Muscle layer of duodenum (tissue), 2 donors: ENCODE measurements around the gene GARNL3.

Experiments
- H3K27ac ChIP-seq: one replicate; pipeline ENCODE4 v1.7.0; 2013; ENCODE audit warnings: mild to moderate bottlenecking, low read length
- H3K27me3 ChIP-seq: one replicate; pipeline ENCODE4 v1.7.0; 2013; ENCODE audit warnings: low read depth, mild to moderate bottlenecking, control low read depth, low read length
- H3K36me3 ChIP-seq, 2 donors: one replicate each; pipeline ENCODE4 v1.7.0; 2013; ENCODE audit warnings: low read length in 2 of 2, control low read depth in 1 of 2, mild to moderate bottlenecking in 1 of 2; ENCODE audit not compliant: insufficient read depth in 2 of 2, control insufficient read depth in 1 of 2
- H3K4me1 ChIP-seq, 2 donors: one replicate each; pipeline ENCODE4 v1.7.0; 2013; ENCODE audit warnings: low read length in 2 of 2, mild to moderate bottlenecking in 2 of 2, control low read depth in 1 of 2, moderate library complexity in 1 of 2; ENCODE audit not compliant: insufficient read depth in 2 of 2, control insufficient read depth in 1 of 2
- H3K4me3 ChIP-seq, 2 donors: one replicate each; pipeline ENCODE4 v1.7.0; 2013; ENCODE audit warnings: low read length in 2 of 2, low read depth in 1 of 2, mild to moderate bottlenecking in 1 of 2
- H3K9me3 ChIP-seq, 2 donors: one replicate each; pipeline ENCODE4 v1.7.0; 2013; ENCODE audit warnings: low read length in 2 of 2, control low read depth in 1 of 2, mild to moderate bottlenecking in 1 of 2; ENCODE audit not compliant: control insufficient read depth in 1 of 2
- donor health status: healthy.

GARNL3 gene

DNA sequence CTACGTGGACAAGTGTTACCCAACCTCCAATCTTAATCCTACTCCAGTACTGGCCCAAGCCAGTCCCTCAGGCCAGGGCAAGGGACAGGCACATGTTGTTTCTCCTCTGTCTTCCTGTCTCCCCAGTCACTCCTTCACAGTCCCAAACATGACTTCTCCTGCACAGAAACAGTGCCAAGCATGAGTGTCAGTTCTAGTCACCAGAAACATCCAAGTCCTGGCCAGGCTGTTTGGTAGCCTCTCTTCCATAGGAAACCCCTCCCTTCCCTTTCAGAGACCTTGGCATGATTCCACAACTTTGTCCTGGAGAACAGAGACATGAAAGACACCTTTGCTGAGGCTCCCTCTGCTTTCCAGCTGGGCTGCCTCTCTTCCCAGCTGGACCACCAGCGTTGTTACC, 76.1 kb downstream of the GARNL3 start:
- Histone ChIP-seq H3K36me3 (peaks cover 0 to 24% of the 10 kb centered on the region in 2 donors), H3K27ac (no peak overlapping the region), H3K4me1 (peaks cover 20 to 28% of the 10 kb centered on the region in 2 donors), H3K27me3 (no peaks in the 10 kb centered on the region), H3K4me3 (no peak overlapping the region), H3K9me3 (no peaks in the 10 kb centered on the region)

DNA sequence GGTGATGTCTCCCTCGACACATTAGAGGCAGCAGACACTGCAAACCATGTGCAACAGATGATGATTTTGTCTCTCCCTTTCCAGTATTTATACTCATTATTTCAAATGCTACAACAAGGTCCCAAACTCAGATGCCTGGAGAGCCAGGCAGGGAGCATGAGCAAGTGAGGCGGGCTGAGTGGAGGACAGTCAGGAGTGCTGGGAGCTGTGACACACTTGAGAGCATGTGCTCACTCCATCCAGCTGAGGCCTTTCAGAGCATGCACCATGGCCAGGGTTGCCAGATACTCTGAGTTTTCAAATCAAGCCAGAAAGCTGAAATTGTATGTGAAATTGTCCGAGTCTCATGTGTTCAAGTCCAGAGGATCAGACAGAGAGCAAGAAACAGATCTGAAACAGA, 76.6 kb downstream of the GARNL3 start:
- no peaks in the 10 kb centered on the region for H3K9me3 ChIP-seq
- H3K4me1 ChIP-seq, result peaks cover 16 to 26% of the 10 kb centered on the region in 2 donors
- H3K27me3 ChIP-seq, result no peaks in the 10 kb centered on the region
- no peak overlapping the region for H3K27ac ChIP-seq
- H3K4me3 ChIP-seq, result no peak overlapping the region
- peaks cover 0 to 24% of the 10 kb centered on the region in 2 donors for H3K36me3 ChIP-seq

DNA sequence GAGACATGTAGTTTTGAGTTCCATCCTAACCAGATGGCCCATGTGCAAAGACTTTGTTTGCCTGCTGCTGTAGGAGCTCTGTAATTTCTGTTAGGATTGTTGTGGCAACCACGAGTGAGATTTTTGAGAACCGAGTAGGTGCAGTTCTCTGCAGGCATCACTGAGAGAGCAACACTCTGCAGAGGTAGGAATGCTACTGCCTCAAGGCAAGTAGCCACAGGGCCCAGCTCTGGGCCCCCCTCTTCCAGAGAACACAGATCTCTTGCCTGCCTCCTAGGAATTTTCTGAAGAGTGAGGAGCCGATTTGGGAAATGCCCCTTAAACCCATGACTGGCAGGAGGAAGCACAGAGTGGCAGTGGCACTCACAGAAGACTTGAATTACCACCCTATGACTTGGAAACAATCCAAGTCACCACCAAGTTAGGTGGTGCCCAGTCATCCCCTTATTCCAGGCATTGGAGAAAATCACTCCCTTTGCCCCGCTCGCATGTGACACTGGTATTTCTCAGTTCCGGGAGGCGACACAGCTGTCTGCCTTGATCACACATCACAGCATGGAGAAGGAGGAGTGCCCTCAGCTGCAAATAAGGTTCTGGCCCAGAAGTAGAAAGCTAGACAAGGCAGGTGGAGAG, 79.9 kb downstream of the GARNL3 start:
- Histone ChIP-seq H3K9me3 (no peaks in the 10 kb centered on the region), H3K4me1 (peaks cover 0 to 10% of the 10 kb centered on the region in 2 donors), H3K4me3 (no peak overlapping the region), H3K36me3 (peaks cover 0 to 22% of the 10 kb centered on the region in 2 donors), H3K27me3 (no peaks in the 10 kb centered on the region), H3K27ac (no peak overlapping the region)

DNA sequence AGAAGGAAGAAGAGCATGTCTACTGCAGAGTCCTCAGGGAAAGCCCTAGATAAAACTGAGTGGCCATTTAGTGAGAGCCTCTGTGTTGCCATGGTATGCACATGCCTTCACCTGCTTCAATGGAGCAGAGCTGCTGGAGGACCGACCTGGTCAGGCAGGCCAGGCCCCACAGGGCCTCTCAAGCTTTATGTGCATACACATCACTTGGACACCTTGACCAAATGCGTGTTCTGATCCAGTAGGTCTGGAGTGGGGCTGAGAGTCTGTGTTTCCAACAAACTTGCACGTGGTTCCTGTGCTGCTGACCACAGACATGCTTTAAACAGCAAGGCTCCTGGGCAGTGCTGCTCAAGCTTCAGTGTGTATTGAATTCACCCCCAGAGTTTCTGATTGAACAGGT, 81.0 kb downstream of the GARNL3 start:
- peaks cover 0 to 13% of the 10 kb centered on the region in 2 donors for H3K36me3 ChIP-seq

DNA sequence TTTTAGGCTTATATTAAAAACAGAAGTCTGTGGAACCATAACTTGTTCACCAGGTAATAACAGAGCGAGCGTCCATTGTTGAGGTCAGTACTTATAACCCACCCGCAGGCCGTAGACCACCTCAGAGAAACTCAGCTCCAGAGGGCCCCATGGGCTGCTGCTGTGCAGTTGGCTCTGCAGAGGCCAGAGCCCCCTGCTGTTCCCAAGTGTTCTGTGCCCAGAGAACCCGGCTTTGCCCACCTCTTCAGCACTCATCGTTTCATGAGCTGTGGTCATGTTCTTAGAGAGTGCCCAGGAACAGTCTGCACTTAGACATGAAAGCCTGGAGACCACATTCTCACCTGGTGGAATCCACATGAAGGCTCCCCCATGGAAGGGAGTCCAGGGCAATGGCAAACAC, 82.0 kb downstream of the GARNL3 start:
- Histone ChIP-seq H3K27ac (no peak overlapping the region), H3K36me3 (peaks cover 0 to 13% of the 10 kb centered on the region in 2 donors), H3K4me3 (no peak overlapping the region), H3K9me3 (no peaks in the 10 kb centered on the region), H3K27me3 (no peaks in the 10 kb centered on the region), H3K4me1 (no peaks in the 10 kb centered on the region)

More for the DNA sequence above, 81.0 kb downstream of the GARNL3 start:
- no peak overlapping the region for H3K27ac ChIP-seq
- no peaks in the 10 kb centered on the region for H3K9me3 ChIP-seq
- no peaks in the 10 kb centered on the region for H3K27me3 ChIP-seq
- peaks cover 0 to 9% of the 10 kb centered on the region in 2 donors for H3K4me1 ChIP-seq
- no peak overlapping the region for H3K4me3 ChIP-seq

DNA sequence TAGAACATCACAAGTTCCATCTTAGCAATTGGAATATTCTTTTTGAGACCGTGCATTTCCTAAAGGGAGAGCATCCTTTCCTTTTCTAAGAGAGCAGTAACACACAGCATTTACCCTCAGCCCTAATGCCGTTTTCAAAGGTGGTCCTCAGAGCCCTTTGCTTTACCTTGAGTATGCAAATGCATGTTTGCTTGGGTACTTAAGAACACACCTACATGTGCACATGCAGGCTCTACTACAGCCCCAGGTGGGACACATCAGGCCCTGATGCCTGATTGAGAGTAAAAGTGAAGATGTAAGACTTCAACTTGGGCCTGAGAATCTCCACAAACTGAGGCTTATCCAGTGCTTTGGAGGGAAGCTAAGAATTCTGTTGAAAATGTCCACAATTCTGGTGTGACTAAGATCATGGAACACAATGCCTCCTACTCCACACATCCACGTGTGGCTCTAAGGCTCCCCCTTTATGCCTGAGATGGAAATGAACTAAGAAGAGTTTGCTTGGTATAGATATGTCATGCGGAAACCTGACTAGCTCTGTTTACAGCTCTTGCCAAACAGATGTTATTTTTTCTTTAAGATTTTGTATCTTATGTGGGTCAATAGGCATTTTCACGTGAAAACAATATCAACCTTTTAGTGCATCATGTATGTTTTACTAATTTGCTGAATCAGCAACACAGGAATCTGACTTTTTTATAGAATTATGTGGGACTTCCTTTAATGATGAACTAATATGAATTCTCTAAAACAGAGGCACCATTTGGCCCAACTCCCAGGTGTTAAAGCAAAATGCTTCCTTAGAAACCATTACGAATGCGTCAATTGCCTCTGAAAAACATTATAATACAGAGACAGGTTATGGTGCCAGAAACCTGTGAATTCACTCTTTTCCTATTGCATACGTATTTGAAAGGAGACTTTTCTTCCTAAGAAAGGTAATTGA, 83.5 kb downstream of the GARNL3 start:
- H3K27ac ChIP-seq, result no peak overlapping the region
- peaks cover 0 to 4% of the 10 kb centered on the region in 2 donors for H3K36me3 ChIP-seq
- H3K4me3 ChIP-seq, result no peak overlapping the region

DNA sequence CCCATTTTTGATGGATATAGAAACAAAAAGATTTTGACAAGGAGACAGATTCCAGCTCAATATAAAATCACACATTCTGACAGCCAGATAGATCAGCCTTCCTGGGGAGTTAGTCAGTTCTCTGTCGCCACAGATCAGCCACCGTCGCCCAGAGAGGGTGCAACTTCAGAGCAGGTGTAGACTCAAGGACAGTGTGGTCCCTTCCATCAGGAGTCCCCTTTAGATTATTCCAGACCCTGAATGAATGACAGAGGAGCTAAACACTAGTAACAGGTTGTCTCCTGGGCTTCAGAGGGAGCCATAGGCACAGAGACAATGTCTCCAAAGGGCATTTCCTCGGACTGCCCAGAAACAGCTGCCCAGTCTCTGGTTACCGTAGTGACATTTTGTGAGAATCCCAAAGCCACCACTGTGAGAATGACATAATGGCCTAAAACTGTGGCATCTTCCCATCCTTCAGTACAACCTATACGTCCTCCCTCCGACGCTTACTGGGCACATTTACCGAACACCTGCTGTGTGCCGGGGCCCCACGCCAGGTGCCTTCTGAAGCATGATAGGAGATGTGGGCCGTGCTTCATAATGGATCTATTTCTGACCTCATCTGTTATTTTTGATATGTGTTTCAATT, 85.0 kb downstream of the GARNL3 start:
- Histone ChIP-seq H3K4me1 (no peaks in the 10 kb centered on the region), H3K36me3 (peaks cover 0 to under 1% of the 10 kb centered on the region in 2 donors), H3K27ac (no peak overlapping the region), H3K27me3 (no peaks in the 10 kb centered on the region), H3K9me3 (no peaks in the 10 kb centered on the region), H3K4me3 (no peak overlapping the region)

More for the DNA sequence above, 83.5 kb downstream of the GARNL3 start:
- no peaks in the 10 kb centered on the region for H3K9me3 ChIP-seq
- no peaks in the 10 kb centered on the region for H3K27me3 ChIP-seq
- H3K4me1 ChIP-seq, result no peaks in the 10 kb centered on the region

DNA sequence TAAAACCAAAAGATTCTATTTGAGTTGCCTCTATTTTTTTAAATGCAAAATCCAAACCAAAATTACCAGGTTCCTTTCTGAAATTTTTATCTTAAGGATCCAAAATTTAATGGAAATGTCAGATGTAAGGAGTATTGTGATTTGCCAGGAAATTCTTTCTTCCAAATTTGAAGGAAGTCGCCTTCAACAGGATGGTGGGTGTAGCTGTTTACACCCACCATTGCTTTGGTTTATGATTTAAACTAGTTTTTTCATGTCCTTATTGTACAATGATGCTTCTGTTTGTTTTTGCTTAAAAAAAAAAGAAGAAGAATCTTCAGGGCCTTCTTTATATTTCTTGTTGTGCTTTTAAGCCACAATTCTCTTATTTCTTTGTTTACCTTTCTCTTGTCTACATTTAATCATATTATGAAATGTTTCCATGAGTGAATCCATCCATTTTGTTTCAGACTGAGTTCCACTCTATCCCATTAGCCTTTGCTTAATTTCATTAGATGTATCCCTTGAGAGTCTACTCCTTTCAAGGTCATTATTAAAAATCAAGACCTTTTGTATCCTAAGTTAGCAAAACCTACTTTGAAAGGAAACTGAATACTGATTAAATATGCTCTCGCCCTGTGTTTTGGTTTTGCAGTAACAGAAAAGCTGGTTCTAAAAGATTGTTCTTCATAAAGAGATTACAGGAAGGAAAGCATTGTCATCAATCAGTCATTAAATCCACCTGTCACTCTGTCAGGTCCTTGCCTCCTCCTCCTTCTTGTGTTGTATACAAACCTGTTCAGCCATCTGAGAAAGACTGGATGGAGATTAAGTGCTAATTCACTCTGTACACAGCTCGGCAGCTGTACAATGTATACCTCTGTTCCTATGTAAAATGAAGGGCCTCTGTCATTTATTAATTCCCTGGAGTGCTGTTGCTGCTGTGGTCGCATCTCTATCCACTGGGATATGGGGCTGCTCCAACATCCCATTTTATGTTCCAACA, 86.9 kb downstream of the GARNL3 start:
- no peaks in the 10 kb centered on the region for H3K9me3 ChIP-seq
- H3K27ac ChIP-seq, result no peak overlapping the region
- H3K36me3 ChIP-seq, result peaks cover 4 to 19% of the 10 kb centered on the region in 2 donors
- H3K4me1 ChIP-seq, result no peaks in the 10 kb centered on the region
- H3K27me3 ChIP-seq, result no peaks in the 10 kb centered on the region
- no peak overlapping the region for H3K4me3 ChIP-seq

DNA sequence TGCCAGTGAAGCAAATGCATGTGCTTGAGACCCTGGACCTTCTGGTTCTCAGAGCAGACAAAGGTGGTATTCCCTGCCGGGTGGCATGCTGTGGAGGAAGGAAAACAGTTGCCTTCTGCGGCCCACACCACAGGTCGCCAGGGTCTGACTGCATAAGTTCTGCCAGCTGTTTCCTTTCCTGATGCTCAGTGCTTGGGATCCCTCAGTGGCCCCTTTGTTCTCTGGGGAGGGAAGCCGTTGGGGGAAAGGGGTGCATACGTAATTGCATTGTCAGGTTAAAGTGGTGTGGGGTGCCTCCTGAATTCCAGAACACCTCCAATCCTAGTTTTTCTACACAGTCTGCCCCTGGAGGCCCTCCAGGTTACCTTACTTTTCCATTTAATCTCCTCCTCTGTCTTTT, 89.3 kb downstream of the GARNL3 start:
- Histone ChIP-seq H3K9me3 (no peaks in the 10 kb centered on the region), H3K4me1 (no peaks in the 10 kb centered on the region), H3K27ac (no peak overlapping the region), H3K36me3 (peaks cover 8 to 32% of the 10 kb centered on the region in 2 donors), H3K27me3 (no peaks in the 10 kb centered on the region), H3K4me3 (no peak overlapping the region)

DNA sequence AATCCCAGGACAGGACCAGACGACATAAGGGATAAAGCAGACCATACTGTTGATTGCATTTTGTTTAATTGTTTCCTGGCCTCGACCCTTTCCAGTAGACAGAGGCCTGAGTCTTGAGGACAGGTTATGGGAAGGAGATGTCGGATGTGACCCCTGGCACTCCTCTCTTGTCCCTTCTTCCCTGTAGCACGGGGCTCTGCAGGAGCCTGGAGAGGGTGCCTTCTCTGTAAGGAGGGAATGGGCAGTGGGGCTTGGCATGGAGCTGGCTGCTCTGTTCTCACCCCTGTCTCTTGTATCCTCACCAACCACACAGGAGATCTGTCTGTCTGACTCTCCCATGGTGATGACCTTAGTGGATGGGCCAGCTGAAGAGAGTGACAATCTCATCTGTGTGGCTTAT, 92.3 kb downstream of the GARNL3 start:
- Histone ChIP-seq H3K9me3 (no peaks in the 10 kb centered on the region), H3K4me1 (no peaks in the 10 kb centered on the region), H3K36me3 (peaks cover 8 to 36% of the 10 kb centered on the region in 2 donors), H3K27me3 (no peaks in the 10 kb centered on the region), H3K4me3 (no peak overlapping the region), H3K27ac (no peak overlapping the region)
